GM19193 (cell line): Measurements from ENCODE around the gene ADARB1.

Experiments used
- POLR2A ChIP-seq: IDR thresholded peaks from 4 replicates; pipeline ENCODE4 v1.6.1; 2011; ENCODE audit not compliant: insufficient read depth, insufficient read length; ENCODE audit errors: extremely low read depth

The ADARB1 gene

DNA sequence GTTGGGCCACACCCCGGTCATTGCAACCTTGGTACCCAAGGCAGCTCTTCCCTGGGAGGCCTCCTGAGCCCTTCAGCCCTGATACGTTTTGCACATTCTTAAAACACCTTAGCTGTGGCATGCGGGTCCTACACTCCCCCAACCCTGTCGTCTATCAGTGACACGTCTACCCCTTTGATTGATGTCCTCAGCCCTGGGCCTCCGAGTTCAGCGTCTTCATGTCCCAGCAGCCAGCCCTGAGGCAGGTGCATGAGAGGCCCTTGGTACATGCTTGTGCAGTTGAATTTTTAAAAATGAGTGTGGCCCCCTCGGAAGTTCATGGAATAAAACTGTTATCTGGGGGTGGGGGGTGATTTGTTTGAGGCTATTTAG is 38.9 kb upstream of the ADARB1 start:
- no peak for TF ChIP-seq POLR2A

DNA sequence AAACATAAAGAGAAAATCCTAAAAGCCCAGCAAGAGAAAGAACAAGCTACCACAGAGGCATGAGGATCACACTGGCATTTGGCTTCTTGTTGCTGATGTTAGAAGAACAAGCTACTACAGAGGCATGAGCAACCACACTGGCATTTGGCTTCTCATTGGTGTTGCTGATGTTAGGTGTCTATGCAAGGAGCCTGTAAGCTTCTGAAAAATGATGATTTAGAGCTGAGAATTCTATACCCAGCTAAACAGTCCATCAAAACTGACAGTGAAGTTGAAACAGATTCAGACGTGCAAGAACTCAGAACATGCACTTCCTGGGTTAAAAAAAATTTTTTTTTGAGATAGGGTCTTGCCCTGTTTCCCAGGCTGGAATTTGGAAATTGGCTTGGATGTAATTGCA is 37.8 kb upstream of the ADARB1 start:
- TF ChIP-seq POLR2A = no peak

DNA sequence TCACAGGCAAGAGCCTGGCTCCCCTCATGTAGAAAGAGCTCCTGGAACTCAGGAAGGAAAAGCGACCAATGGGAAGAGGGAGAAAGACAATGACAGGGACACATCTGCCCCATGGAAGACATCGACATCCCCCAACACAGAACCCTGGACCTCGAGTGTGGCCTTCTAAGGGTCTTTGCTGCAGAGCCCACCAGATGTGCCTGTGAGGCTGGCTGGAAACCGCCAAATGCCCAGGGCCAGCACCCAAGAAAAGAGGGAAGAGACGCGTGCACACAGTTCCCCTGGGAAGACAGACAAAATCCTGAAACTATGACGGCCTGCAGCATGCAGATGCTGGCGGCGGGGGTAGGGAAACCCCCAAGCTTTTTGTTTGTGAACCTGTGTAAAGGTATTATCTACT is 36.4 kb upstream of the ADARB1 start:
- no peak for TF ChIP-seq POLR2A

DNA sequence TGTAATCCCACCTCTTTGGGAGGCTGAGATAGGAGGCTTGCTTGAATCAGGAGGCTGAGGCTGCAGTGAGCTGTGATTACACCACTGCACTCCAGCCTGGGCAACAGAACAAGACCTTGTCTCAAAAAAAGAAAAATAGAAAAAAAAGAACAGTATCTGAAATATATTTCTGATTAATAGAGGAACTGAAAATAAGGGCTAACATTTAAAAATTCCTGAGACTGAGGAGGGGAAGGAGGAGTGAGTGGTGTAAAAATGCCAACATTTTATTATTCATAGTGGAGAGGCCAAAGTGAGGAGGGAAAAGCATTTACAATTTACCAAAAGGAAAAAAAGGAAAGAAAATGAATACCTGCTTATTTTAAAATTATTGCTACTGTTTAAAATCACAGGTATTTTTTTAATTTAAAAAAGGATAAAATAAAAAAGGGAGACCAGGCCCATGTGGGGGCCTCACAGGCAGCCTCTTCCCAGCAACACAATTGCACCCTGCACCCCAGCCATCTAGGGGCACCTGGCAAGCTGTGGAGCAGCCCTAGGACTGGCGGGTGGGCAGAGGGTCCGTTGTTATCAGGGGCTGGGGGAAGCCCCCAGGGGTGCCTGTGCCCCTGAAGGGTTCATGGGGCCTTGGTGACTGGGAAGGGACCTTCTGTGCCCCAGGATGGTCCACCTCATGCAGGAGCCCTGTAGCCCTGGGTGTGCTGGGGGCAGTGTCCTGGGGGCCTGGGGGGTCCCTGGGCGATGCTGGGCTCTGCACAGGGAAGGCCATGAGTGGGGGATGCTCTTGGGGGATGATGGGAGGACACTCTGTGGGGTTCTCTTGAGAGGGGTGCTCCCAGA is 34.8 kb upstream of the ADARB1 start:
- no peak for TF ChIP-seq POLR2A

DNA sequence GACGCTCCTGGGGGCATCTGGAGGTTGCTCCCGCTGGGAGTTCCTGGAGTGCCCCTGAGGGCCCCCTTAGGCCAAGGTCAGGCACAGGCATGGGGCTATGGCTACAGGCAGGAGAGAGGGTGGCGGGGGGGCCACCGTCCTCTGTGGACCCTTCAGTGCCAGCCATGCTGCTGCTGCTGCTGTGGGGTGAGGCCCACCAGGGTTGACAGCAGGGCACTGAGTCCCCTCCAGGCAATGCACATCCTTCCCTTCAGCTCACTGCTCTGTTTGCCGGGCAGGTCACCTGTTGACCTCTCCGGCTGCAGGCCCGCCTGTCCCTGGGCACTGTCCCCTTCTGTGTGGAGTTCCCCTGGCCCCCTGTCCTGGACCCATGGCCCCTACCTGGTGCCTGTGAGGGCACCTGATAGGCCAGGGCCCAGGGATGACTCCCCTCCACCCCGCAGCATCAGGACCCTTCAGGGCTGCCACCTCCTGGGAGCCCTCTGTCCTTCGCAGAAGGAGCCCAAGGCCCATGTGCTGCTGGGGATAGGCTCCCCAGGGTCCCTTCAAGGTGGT is 34.1 kb upstream of the ADARB1 start:
- no peak for TF ChIP-seq POLR2A

DNA sequence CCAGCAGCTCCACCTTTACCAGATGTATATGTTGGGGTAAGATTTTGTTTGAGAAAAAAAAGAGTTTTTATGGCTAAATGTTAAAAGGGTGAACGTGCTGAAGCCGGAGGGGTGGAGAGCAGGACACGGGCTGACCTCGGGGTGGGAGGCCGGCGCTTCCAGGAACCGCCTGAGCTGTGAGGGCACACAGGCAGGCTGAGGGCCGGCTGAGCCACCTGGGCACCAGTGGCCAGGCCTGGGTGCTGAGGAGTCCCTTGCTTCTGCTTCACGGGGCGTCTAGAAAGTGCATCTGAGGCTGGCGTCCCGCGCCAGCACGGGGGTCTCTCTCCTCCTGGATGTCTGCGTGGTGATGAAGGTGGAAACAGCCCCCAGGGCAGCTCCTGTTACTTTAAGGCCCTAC is 33.6 kb upstream of the ADARB1 start:
- no peak for TF ChIP-seq POLR2A

DNA sequence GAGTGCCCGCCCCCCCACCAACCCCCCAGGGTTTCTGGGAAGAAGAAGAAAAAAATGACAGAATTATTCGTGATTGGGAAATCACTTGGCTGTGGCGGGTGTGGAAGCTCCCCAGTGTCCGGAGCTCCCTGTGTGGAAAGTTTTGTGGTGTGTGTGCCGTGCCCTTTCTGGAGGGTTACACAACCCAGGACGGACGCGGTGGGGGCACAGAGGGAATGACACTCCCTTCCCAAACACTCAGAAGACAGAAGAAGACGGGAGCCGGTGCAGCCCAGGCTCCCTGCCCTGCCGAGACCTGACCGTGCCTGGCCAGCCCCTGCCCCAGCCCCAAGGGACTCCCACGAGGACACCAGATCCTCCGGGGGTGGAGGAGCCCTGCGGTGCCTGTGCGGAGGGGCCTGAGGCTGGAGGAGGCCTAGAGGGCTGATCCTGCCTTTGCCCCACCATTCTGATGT is 33.0 kb upstream of the ADARB1 start:
- TF ChIP-seq POLR2A = no peak

DNA sequence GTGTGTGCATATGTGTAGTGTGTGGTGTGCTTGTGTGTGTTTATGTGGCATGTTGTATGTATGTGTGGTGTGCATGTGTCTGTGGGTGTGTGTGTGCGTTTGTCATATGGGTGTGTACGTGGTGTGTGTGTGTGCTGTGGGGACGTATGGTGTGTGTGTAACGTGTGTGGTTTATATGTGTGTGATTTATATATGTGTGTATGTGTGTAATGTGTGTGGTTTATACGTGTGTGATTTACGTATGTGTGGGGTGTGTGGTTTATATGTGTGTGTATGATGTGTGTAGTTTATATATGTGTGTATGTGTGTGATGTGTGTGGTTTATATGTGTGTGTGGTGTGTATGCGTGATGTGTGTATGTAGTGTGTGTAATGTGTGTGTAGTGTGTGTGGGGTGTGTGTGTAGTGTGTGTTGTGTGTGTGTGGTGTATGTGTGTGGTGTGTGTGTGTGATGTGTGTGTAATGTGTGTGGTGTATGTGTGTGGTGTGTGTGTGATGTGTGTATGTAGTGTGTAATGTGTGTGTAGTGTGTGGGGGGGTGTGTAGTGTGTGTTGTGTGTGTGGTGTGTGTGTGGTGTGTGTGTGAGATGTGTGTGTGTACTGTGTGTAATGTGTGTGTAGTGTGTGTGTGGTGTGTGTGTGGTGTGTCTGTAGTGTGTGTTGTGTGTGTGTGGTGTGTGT is 32.3 kb upstream of the ADARB1 start:
- no peak for TF ChIP-seq POLR2A

DNA sequence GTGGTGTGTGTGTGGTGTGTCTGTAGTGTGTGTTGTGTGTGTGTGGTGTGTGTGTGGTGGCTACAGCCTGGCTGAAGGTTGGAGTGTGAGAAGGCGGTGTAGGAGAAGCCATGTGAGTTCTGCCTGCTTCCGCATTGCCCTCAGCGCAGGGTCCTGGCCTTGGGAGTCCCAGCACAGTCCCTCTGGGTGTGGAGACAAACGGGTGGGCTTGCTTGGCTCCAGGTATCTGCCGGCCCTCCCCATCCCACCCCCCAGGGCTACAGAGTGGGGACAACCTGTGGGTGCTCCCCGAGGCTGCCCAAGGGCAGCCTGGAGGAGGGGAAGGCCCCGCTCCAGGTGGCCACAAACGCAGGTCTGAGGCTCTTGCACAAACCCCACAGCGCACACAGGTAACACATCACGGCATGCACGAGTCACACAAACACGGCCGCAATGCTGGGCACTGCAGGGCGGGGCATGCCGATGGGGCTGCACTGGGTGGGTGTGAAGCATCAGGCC is 31.7 kb upstream of the ADARB1 start:
- TF ChIP-seq POLR2A = no peak

DNA sequence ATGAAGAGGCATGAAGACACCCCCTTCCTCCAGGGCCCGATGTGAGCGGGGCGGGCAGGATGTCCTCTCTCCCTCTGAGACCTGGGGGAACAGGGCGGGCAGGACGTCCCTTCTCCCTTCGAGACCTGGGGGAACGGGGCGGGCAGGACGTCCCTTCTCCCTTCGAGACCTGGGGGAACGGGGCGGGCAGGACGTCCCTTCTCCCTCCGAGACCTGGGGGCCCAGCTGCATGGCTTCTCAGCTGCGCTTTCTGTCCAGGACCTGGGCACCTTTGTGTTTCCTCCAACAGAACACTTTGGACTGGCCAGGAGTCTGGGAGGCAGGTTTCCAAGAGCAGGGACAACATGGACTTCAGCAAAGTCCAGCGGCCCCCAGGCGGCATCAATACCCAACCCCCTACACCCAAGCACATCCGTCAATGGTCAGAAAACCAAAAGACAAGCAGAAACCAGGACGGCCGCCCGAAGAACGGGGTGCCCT is 30.8 kb upstream of the ADARB1 start:
- TF ChIP-seq POLR2A = no peak

DNA sequence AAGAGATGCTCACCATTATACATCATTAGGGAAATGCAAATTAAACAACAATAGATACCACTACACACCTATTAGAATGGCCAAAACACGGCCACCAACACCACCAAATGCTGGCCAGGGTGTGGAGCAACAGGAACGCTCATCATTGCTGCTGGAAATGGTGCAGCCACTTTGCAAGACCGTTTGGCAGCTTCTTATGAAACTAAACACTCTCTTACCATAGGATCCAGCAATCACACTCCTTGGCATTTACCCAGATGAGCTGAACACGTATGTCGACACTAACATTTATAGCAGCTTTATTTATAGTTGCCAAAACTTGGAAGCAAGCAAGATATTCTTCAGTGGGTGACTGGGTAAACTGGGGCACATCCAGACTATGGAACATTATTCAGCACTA is 28.9 kb upstream of the ADARB1 start:
- no peak for TF ChIP-seq POLR2A

DNA sequence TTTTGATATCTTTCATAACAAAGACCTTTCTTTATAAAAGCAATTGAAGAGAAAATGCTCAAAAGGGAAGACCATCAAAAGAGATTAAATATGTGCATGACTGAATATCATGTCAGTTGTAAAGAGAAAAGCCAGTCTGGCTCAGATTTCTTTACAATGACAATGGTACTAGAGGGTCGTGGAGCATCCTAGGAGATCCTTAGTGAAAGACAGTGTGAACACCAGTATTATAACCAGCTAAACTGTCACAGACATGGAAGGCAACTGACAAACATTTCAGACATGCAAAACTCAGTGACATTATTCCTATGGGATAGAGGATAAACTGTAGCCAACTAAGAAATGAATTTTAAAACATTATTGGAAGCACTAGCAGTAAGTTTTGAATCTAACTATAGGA is 27.1 kb upstream of the ADARB1 start:
- no peak for TF ChIP-seq POLR2A

DNA sequence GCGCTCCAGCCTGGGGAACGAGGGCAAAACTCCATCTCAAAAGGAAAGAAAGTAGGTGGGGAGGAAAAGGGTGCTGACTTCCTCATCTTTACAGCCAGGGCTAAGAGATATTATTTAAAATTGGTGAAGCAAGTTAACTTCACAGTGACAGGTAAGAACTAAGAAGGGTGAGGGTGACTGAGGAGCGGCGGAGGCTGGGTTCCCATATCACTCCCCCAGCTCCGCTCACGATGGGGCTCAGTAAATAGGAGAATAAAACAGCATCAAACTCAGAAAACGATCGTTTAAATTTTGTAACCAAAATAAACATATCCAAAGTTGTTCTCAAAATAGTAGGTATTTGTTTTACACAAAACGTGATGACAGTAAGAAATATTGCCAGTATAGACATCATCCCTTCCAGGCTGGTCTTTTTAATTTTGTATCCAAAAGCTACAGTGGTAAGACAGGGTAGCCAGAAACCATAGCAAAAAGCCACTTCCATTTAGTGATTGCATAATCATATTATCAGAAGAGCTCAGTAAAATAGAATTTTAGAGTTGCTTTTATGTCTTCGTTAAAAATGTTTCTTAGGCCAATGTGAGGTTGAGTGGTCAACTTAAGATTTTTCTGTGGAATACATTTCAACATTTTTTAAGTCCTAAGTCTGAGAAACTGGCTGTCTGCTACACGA is 26.2 kb upstream of the ADARB1 start:
- no peak for TF ChIP-seq POLR2A

DNA sequence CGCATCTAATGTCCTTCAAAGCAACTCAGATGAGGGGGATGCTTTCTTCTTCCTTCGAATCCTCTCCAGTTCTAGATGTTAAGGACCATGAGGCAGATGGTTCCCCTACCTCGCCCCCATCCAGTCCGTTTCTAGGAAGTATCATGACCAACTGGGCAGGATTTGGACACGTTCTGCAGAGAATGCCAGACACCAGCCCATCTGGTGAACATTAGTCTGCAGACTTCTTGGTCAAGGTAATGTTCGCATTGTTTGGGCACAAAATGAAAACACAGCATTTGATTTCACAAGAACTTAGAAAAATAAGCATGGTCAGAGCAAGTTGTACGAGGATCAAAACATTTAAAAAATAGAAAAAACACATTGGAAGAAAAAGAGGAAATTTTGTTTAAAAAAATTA is 25.4 kb upstream of the ADARB1 start:
- no peak for TF ChIP-seq POLR2A

DNA sequence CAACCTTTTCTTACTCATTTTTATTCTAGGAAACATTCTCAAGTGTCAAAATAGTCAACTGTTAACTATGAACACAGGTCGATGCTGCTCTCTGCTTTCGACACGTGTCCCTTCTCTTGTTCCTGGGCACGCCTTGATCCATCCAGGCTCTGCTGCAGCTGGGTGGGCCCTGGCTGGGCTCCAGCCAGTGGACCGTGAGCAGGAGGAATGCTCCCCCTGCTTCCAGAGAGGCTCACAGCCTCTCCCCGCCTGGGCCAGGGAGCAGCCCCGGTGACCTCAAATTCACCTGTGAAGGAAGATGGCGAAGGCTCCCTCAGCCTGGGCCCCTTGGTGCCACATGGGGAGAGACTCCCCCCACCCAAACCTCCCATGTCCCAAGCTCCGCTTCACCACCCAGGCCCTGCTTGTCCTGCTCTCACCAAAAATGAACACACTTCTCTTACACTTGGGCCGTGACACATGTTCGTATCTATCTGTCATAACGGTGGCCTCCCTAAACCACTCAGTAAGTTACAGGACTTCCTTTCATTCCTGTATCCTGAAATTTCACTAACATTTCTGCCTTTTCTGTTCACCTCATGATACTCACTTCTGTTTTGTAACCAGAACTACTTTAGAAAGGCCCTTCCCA is 24.6 kb upstream of the ADARB1 start:
- no peak for TF ChIP-seq POLR2A

DNA sequence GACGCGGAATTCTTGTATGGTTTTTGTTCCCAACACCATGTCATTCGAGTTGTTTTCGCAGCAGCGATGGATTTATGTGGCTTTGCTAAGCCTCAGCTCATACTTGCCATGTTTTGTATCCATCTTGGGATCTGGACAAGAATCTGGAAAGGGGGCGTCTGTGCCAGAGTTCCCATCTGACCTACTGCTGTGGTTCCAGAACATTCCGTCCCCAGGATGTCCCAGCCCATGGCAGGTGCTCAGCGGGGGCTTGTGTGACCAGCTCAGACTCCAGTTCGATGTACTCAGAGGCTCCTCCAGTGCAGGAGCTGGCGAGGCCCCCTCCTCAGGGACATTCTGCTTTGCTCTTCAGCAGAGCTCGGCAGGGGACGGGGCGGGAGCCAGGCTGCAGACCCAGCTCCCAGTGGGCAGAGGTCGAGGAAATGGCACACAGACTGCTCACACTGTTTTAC is 24.0 kb upstream of the ADARB1 start:
- no peak for TF ChIP-seq POLR2A
